GM21576 (cell line): ENCODE results near the gene CCDC120.

Source experiments
- ATAC-seq: cut with Tn5 transposase; IDR thresholded peaks from one replicate; pipeline ENCODE4 v1.9.1; 2021; ENCODE audit warnings: mild to moderate bottlenecking, moderate library complexity; ENCODE audit not compliant: unreplicated experiment

CCDC120 gene

DNA sequence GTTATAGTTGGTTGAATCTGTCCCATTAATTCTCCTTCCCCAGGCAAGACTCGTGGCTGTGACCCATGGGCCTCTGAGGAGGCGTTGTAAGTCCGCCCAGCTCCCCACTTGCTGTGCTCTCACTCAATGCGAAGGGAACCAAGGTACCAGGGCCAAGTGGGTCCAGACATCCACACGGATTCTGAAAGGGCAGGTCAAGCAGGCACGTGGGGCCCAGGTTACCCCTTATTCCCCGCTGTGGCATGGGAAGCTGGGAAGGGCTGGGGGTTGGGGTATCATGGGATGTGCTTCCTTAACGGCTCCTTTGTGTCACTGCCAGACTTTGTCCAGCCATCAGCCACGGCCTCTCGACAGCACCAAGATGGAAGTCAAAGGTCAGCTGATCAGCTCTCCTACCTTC is 3.1 kb downstream of the CCDC120 start:
- ATAC-seq = no peak

GRCh38 chrX:49063715-49064114 is 4.9 kb downstream of the CCDC120 start:
- no peak for ATAC-seq

DNA sequence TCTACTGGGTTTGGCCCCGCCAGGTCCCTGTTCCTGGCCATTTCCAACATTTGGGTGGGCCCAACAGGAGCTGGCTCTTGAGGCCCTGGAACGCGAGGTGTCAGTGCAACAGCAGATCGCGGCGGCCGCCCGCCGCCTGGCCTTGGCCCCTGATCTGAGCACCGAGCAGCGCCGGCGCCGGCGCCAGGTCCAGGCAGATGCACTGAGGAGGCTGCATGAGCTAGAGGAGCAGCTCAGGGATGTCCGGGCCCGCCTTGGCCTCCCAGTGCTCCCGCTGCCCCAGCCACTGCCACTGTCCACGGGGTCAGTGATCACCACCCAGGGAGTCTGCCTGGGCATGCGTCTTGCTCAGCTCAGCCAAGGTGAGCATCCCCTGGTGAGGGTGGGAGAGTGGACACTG is 5.5 kb downstream of the CCDC120 start:
- ATAC-seq = no peak

DNA sequence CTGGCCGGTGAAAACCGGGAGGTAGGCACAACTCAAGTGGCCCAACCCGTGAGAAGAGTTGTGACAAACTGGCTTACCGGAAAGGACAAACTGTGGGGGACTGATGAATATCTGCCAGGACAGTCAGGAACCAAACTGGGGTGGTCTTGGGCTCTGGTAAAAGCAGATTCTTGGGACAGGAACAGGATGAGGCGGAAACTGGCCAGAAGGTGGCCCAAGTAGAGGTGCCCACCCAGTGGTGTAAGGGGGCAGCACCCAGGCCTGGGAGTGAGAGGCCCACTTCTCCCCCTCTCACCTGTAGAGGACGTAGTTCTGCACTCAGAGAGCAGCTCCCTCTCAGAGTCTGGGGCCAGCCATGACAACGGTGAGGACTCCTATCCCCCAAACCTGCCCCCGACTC is 5.9 kb downstream of the CCDC120 start:
- no peak for ATAC-seq

DNA sequence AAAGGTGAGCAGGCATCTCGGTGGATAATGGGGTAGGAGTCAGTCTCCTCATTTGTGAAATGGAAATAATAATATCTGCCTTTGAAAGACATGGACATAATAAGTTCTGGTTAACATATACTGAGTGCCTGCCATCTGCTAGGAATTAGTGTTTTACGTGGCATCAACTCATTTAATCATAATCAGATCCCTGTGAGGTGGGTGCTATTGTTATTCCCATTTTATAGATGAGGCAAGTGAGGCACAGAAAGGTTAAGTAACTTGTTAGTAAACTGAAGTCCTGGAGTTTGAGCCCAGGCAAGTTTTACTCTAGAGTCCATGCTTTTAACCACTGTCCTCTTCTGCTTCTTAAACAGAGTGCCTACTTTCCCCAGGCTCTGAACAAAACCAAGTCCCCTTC is 7.5 kb downstream of the CCDC120 start:
- no peak for ATAC-seq

- no peak for ATAC-seq
Measured at GRCh38 chrX:49066690-49067089, 7.9 kb downstream of the CCDC120 start.

- ATAC-seq = no peak
Measured at GRCh38 chrX:49067285-49068120, 8.7 kb downstream of the CCDC120 start.

- no peak for ATAC-seq
Measured at GRCh38 chrX:49069038-49069437, 10.2 kb downstream of the CCDC120 start.

DNA sequence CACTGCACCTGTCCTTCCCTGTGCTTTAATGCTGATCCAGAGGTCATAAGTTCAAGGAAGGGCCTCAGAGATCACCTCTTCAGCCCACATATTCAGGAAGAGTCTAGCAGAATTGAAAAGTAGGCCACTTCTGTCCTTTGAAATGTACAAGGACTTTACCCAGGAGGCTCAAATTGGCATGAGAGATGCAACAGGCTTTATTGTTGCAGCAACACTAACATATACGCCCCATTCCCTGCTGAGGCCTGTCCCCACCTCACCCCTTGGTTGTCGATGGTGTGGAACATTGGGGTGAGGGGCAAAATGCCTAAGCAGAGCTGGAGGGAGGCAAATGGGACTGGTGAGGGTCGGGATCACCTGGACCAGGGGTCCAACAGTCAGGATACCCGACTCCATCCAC is 12.2 kb downstream of the CCDC120 start:
- ATAC-seq = no peak

DNA sequence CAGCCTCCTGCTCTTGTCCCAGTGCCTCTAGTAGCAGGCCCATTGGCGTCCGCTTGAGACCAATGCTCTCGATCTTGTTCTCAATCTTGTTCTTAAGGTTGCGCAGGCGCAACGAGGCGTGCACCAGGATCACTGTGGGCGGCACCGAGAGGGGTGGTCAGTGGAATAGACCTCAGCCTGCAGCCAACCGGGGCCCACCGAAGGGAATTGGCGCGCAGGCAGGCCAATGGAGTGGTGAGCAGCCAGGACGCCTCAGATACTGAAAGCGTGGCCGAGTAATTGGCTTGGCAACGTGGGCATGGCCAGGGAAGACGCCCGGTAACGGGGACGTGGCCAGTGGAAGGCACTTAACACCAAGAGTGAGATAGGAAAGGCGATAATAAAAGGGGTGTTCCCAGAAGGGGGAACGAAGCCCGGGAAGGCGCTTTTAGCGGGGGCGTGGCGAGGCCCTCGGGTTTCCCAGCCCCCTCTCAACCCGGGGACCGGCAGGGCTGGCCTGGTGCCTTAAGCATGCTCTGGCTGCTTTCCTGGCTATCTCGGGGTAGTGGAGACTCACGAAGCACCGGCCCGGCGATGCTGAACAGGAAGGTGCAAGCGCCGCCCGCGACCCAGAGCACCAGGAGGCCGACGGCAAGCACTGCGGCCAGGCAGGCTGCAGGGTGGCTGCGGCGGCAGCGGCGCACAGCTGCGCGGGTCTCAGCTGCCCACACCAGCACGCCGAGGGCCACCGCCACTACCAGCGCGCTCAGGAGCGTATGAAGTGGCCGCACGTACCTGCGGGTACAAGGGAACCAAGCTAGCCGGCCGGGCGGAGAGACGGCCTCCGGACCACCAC is 13.3 kb downstream of the CCDC120 start:
- no peak for ATAC-seq

DNA sequence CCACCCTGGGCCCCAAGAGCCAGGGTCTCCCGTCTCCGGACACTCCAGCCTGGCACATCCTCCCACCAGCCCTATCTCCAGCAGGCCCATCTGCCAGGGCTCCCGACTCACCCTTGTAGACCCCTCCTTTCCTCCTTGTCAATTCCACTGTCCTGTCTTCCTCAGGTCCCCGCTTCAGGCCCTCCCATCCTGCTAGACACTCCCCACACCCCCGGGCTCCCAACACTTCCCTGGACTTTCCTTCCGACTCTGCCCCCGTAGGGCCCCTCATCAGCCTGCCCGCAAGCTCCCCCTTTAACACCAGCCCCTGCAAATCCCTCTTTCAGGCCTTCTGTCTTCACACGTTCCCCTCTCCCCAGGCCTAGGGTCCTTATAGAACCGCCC is 13.9 kb downstream of the CCDC120 start:
- no peak for ATAC-seq

DNA sequence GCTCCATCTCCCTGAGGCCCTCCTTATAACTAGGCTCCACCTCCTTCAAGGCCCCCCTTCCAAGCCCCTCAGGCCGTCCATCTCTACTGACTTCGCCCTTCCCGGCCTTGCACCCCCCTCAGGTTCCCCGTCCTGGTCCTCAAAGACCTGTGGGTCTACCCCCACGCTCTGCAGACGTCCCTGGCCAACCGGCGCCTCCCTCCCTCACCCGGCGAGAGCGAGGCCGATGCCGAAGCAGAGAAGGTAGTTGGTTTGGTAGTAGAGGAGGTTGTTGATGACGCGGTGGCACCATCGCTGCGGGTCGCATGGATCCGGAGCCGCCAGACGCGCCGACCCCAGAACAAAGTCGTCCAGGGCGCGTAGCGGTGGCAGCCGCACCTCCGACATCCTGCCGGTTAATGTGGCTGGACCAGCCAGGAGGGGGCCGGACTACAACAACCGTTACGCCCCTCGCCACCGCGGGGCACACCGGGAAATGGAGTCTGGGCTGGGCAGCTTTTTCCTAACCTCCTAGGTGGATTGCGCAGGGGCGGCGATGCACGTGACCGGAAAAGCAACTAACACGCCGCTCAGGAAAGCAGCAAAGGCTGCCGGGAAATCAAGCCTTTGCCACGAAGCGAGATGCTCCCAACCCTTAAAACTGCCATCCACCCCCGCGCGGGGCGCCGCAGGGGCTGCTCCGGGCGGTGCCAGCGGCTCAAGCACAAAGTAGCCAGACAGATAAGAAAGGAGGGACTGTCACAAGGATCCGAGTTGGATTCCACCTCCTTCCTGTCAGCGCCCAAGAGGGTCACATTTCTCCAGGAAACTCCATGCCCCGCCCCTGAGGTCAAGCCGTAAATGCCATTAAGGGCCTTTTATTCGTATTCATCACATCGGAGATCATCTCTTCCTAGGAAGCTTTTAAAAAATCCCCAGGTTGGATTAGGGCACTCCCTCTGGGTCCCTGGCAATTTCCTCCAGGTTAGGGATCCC is 15.1 kb downstream of the CCDC120 start, which contains the start of gene PRAF2:
TSS of gene PRAF2 (minus strand) at position 402 of the 975 bp plus-strand sequence. CDS start at position 387, 15 bp downstream.
- peak; percentile 82 for ATAC-seq

DNA sequence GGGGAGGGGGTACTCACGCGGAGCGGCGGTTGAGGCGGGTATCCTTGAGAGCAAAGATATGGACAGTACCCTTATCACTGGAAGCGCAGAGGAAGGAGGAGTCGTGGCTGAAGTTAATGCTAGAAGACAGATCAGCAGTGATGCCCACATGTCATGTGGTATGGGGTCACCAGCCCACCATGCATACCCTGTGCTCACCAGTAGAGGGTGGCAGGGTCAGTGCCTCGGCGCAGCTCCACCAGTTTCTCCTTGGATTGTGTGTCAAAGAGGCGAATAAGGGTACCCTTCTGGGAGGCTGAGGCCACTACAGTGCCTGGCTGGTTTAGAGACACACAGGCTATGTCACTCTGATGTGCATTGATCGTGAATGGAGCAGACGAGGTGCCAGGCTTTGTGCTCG is 16.5 kb downstream of the CCDC120 start:
- ATAC-seq = no peak

- no peak for ATAC-seq
Measured at GRCh38 chrX:49077941-49078340, 19.1 kb downstream of the CCDC120 start.

DNA sequence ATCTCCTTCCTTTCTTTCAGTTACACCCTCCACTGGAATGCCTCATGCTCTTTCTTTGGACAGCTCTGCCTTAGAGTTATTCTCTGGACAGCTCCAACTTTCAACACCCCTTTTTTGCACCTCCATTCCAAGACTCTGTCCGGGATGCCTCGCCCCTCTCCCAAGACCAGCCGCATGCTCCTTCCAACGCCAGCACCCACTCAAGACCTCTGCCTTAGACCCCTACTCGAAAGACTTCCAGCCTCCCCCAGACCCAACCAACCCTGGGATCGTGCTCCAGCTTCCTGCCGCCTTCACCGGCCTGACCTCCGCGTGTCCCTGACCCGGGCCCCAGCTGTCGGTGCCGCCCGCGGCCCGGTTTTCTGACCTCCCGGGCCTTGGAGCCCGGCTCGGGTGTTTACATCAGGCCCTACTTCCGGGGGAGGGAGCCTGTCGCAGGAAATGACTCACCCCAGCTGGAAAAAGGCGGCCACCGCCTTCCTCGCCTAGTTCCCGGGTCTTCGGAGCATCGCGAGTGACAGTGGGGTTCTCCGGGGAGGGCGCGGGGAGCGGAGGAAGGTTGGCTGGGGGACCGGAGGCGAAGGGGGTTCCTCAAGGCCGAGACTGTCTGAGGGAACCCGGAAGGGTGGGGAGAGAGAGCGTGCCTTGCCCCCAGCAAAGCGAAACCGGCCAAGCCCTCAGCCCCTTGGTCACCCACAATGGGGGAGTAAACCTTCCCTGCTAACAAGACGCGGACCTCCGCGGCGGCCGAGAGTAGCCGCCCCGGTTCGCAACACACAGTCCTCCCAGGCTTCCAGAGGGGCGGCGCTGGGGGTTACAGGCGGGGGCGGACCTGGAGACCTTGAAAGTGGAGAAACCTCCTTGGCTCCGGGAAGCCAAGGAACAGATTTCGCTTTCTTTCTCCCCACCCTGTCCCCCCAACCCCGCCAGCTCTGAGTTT is 21.0 kb downstream of the CCDC120 start, which contains the start of gene WDR45:
TSS of gene WDR45 (minus strand) at position 399 of the 940 bp plus-strand sequence. CDS start 1,792 bp downstream, outside the sequence.
- peak; percentile 64 for ATAC-seq

GRCh38 chrX:49082271-49082871 is 23.6 kb downstream of the CCDC120 start:
- ATAC-seq = no peak

DNA sequence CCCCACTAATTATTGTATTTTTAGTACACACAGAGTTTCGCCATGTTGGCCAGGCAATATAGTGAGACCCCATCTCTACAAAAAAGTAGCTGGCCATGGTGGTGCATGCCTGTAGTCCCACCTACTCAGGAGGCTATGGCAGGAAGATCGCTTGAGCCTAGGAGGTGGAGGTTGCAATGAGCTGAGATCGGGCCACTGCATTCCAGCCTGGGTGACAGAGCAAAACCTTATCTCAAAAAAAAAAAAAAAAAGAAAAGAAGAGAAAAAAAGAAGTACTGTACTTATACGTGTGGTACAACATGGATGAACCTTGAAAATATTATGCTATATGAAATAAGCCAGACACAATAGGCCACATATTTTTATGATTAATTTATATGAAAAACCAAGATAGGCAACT is 30.8 kb downstream of the CCDC120 start:
- no peak for ATAC-seq

DNA sequence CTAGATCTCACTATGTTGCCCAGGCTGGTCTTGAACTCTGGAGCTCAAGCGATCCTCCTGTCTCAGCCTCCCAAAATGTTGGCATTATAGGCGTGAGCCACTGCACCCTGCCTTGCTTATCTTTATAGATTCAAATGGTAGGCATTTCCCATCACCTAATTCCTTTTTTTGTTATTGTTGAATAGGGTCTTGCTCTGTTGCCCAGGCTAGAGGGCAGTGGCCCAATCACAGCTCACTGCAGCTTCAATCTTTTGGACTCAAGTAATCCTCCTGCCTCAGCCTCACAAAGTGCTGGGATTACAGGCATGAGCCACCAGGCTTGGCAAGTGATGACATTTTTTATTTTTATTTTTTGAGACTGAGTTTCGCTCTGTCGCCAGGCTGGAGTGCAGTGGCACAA is 37.6 kb downstream of the CCDC120 start:
- ATAC-seq = no peak
